Neural cell (in vitro differentiated cells): Measurements from ENCODE around the gene MSI2. TPM values are rescaled to one million over a fixed set of nuclear protein-coding genes. Genes with fewer than 3 reads are reported as not detected.

Experiments
- H2AFZ ChIP-seq: fragments of 200-600, 300-800 bp; sonication (generic), shearing (Covaris generic); 2 replicates; pipeline ENCODE4 v1.6.0; 2014; ENCODE audit warnings: low read depth, mild to moderate bottlenecking, antibody characterized with exemption, low read length, moderate library complexity
- H3F3A ChIP-seq: fragments of 200-600 bp; shearing (Covaris generic); 2 replicates; pipeline ENCODE4 v1.6.1; 2016; ENCODE audit warnings: mild to moderate bottlenecking, moderate library complexity, mixed read lengths, antibody characterized with exemption, low read length; ENCODE audit not compliant: insufficient read depth, poor library complexity, severe bottlenecking
- H3K27ac ChIP-seq: fragments of 200-600, 300-800 bp; sonication (generic), shearing (Covaris generic); 2 replicates; pipeline ENCODE4 v1.5.1; 2014; ENCODE audit warnings: mild to moderate bottlenecking, low read length, moderate library complexity
- H3K27me3 ChIP-seq: fragments of 300-800, 200-600 bp; sonication (generic), shearing (Covaris generic); 2 replicates; pipeline ENCODE4 v1.6.0; 2014; ENCODE audit warnings: mild to moderate bottlenecking, low read depth, low read length, moderate library complexity; ENCODE audit not compliant: insufficient read depth
- H3K36me3 ChIP-seq: fragments of 300-800, 200-600 bp; sonication (generic), shearing (Covaris generic); 2 replicates; pipeline ENCODE4 v1.5.1; 2014; ENCODE audit warnings: mild to moderate bottlenecking, antibody characterized with exemption, low read length, moderate library complexity; ENCODE audit not compliant: insufficient read depth
- H3K4me2 ChIP-seq: fragments of 300-800, 200-600 bp; sonication (generic), shearing (Covaris generic); 2 replicates; pipeline ENCODE4 v1.6.0; 2014; ENCODE audit warnings: mild to moderate bottlenecking, low read length
- H3K4me3 ChIP-seq: fragments of 300-800, 200-600 bp; sonication (generic), shearing (Covaris generic); 2 replicates; pipeline ENCODE4 v1.5.1; 2014; ENCODE audit warnings: mild to moderate bottlenecking, low read length, moderate library complexity
- H3K79me2 ChIP-seq: fragments of 200-600 bp; shearing (Covaris generic); replicated peaks from 2 replicates; pipeline ENCODE4 v1.6.0; 2014; ENCODE audit warnings: mild to moderate bottlenecking, low read length, moderate library complexity; ENCODE audit not compliant: insufficient read depth
- H3K9ac ChIP-seq: fragments of 300-800, 200-600 bp; sonication (generic), shearing (Covaris generic); 2 replicates; pipeline ENCODE4 v1.6.1; 2016; ENCODE audit warnings: mild to moderate bottlenecking, low read length, mixed read lengths
- H3K9me2 ChIP-seq: fragments of 200-600 bp; shearing (Covaris generic); 2 replicates; pipeline ENCODE4 v1.6.1; 2016; ENCODE audit warnings: mild to moderate bottlenecking, low read length, mixed read lengths; ENCODE audit not compliant: insufficient read depth
- H3K9me3 ChIP-seq: fragments of 200-600, 300-800 bp; sonication (generic), shearing (Covaris generic); 2 replicates; pipeline ENCODE4 v1.6.1; 2016; ENCODE audit warnings: mild to moderate bottlenecking, mixed run types, low read length, moderate library complexity, mixed read lengths
- H4K20me1 ChIP-seq: fragments of 200-600 bp; shearing (Covaris generic); 2 replicates; pipeline ENCODE4 v1.6.1; 2016; ENCODE audit warnings: mild to moderate bottlenecking, mixed run types; ENCODE audit not compliant: insufficient read depth
- EP300 ChIP-seq: fragments of 450-650 bp; conservative IDR thresholded peaks from 2 replicates; pipeline ENCODE4 v1.6.1; 2014; ENCODE audit warnings: antibody characterized with exemption, mild to moderate bottlenecking, moderate library complexity; ENCODE audit not compliant: poor library complexity, severe bottlenecking
- EZH2 ChIP-seq: fragments of 200-600, 300-800 bp; shearing (Covaris generic), sonication (generic); IDR thresholded peaks from 2 replicates; pipeline ENCODE4 v1.6.1; 2014; ENCODE audit warnings: antibody characterized with exemption, low read length, borderline replicate concordance, mild to moderate bottlenecking; ENCODE audit not compliant: insufficient read depth, poor library complexity, severe bottlenecking
- MXI1 ChIP-seq: fragments of 450-650 bp; conservative IDR thresholded peaks from 2 replicates; pipeline ENCODE4 v1.6.1; 2014; ENCODE audit warnings: antibody characterized with exemption, mild to moderate bottlenecking; ENCODE audit not compliant: poor library complexity, severe bottlenecking
- POLR2AphosphoS5 ChIP-seq: IDR thresholded peaks from 2 replicates; pipeline ENCODE4 v1.6.1; 2012
- RAD21 ChIP-seq: fragments of 450-650 bp; conservative IDR thresholded peaks from 2 replicates; pipeline ENCODE4 v1.6.1; 2014; ENCODE audit warnings: antibody characterized with exemption, mild to moderate bottlenecking, moderate library complexity
- SMC3 ChIP-seq: fragments of 450-650 bp; conservative IDR thresholded peaks from 2 replicates; pipeline ENCODE4 v1.6.1; 2014; ENCODE audit warnings: antibody characterized with exemption, mild to moderate bottlenecking, moderate library complexity; ENCODE audit not compliant: poor library complexity
- TAF1 ChIP-seq: IDR thresholded peaks from 2 replicates; pipeline ENCODE4 v1.6.1; 2012; ENCODE audit warnings: low read depth
- polyA plus RNA-seq: library from polyadenylated mRNA; depleted of rRNA; stranded (reverse); fragments of >200 nt; gene quantifications from 2 replicates; pipeline ENCODE4 v1.2.3, GENCODE V29; 2014
- TF ChIP-seq, protein P1 (sequence below): IDR thresholded peaks from 2 replicates; pipeline ENCODE4 v1.6.1; 2012; ENCODE audit warnings: borderline replicate concordance
- TF ChIP-seq, protein P2 (sequence below): fragments of 450-650 bp; IDR thresholded peaks from 2 replicates; pipeline ENCODE4 v1.5.1; 2014; ENCODE audit warnings: antibody characterized with exemption, mild to moderate bottlenecking, moderate library complexity; ENCODE audit not compliant: poor library complexity, severe bottlenecking

The MSI2 gene
- polyA plus RNA-seq, 1 donor from 2014 or later: 61.4 TPM

DNA sequence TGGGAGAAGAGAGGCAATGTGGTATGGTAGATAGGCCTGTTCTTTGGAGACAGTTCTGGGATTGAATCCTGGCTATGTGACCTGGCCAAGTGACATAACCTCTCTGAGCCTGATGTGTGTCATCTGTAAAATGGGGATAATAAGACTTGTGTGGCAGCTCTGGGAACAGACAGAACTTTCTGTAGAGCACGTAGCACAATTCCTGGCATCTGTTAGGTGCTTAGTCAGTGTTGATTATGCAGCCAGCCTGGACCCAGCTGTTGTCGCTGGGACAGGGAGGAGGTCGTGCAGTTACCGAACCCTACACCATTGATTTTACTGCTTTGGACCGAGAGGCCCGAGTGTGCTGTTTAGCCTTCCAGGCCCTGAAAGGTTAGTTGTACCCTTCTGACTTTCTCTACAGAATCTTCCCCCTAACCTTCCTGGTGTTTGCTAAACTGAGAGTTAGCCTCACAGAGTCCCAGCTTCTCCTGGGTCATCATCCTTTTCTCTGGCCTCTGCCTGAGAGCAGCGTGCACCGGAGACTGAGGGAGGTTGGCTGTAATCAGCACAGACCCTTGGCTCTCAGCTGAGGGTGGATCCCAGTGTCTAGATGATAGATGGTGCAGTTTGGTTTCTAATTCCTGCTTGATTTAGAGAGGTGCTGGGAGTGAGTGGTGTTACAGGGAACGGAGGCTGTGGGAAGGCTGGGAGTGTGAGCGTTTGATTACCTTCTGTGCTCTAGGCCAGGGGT lies 31.9 kb downstream of the MSI2 start:
- H3K4me2 ChIP-seq: no peak overlapping the region
- no peak overlapping the region for H3K9ac ChIP-seq
- H3K9me3 ChIP-seq: no peaks in the 10 kb centered on the region
- no peak overlapping the region for H2AFZ ChIP-seq
- no peak overlapping the region for H3K27ac ChIP-seq
- H3K4me3 ChIP-seq: no peak overlapping the region
- no peaks in the 10 kb centered on the region for H3K27me3 ChIP-seq
- no peaks in the 10 kb centered on the region for H3F3A ChIP-seq
- H3K9me2 ChIP-seq: no peaks in the 10 kb centered on the region
- H3K36me3 ChIP-seq: no peaks in the 10 kb centered on the region
- peaks cover 67% of the 10 kb centered on the region for H3K79me2 ChIP-seq
- no peaks in the 10 kb centered on the region for H4K20me1 ChIP-seq
- TF ChIP-seq TAF1 (no peak), RAD21 (no peak), SMC3 (no peak), MXI1 (no peak), POLR2AphosphoS5 (no peak), EP300 (no peak), EZH2 (no peak)
- TF ChIP-seq, protein P1, sequence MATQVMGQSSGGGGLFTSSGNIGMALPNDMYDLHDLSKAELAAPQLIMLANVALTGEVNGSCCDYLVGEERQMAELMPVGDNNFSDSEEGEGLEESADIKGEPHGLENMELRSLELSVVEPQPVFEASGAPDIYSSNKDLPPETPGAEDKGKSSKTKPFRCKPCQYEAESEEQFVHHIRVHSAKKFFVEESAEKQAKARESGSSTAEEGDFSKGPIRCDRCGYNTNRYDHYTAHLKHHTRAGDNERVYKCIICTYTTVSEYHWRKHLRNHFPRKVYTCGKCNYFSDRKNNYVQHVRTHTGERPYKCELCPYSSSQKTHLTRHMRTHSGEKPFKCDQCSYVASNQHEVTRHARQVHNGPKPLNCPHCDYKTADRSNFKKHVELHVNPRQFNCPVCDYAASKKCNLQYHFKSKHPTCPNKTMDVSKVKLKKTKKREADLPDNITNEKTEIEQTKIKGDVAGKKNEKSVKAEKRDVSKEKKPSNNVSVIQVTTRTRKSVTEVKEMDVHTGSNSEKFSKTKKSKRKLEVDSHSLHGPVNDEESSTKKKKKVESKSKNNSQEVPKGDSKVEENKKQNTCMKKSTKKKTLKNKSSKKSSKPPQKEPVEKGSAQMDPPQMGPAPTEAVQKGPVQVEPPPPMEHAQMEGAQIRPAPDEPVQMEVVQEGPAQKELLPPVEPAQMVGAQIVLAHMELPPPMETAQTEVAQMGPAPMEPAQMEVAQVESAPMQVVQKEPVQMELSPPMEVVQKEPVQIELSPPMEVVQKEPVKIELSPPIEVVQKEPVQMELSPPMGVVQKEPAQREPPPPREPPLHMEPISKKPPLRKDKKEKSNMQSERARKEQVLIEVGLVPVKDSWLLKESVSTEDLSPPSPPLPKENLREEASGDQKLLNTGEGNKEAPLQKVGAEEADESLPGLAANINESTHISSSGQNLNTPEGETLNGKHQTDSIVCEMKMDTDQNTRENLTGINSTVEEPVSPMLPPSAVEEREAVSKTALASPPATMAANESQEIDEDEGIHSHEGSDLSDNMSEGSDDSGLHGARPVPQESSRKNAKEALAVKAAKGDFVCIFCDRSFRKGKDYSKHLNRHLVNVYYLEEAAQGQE: no peak
- TF ChIP-seq, protein P2, sequence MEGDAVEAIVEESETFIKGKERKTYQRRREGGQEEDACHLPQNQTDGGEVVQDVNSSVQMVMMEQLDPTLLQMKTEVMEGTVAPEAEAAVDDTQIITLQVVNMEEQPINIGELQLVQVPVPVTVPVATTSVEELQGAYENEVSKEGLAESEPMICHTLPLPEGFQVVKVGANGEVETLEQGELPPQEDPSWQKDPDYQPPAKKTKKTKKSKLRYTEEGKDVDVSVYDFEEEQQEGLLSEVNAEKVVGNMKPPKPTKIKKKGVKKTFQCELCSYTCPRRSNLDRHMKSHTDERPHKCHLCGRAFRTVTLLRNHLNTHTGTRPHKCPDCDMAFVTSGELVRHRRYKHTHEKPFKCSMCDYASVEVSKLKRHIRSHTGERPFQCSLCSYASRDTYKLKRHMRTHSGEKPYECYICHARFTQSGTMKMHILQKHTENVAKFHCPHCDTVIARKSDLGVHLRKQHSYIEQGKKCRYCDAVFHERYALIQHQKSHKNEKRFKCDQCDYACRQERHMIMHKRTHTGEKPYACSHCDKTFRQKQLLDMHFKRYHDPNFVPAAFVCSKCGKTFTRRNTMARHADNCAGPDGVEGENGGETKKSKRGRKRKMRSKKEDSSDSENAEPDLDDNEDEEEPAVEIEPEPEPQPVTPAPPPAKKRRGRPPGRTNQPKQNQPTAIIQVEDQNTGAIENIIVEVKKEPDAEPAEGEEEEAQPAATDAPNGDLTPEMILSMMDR: no peak

DNA sequence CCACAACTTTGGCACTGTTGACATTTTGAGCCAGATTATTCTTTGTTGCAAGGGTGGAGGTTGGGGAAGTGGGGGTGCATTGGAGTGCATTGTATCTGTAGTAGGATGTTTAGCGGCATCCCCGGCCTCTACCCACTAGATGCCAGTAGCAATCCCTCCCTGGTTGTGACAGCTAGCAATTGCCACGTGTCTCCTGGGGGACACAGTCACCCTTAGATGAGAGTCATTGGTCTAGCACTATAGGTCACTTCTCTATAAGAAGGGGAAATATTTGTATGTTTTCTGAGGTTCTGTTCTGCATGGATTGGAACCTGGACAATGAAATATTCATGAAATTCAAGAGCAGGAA lies 32.4 kb downstream of the MSI2 start:
- Histone ChIP-seq H3K36me3 (no peaks in the 10 kb centered on the region), H3K27ac (no peak overlapping the region), H3K9me2 (no peaks in the 10 kb centered on the region), H4K20me1 (no peaks in the 10 kb centered on the region), H3K9ac (no peak overlapping the region), H3K79me2 (peaks cover 68% of the 10 kb centered on the region), H3F3A (no peaks in the 10 kb centered on the region), H3K4me2 (no peak overlapping the region), H3K4me3 (no peak overlapping the region), H3K27me3 (no peaks in the 10 kb centered on the region), H2AFZ (no peak overlapping the region), H3K9me3 (no peaks in the 10 kb centered on the region)
- no peak for TF ChIP-seq POLR2AphosphoS5
- no peak for TF ChIP-seq TAF1
- TF ChIP-seq SMC3: no peak
- TF ChIP-seq MXI1: no peak
- no peak for TF ChIP-seq EP300
- no peak for TF ChIP-seq RAD21
- TF ChIP-seq, protein P2: no peak
- TF ChIP-seq, protein P1: no peak
- no peak for TF ChIP-seq EZH2
